DOHH2 (cell line): ENCODE results near the gene WDR33.

Experiments
- EZH2phosphoT487 ChIP-seq: fragments of 200-600 bp; sonication (generic); IDR thresholded peaks from 2 replicates; pipeline ENCODE4 v1.6.1; 2017; ENCODE audit warnings: borderline replicate concordance, mild to moderate bottlenecking, antibody characterized with exemption, low read length, moderate library complexity, mixed read lengths
- TF ChIP-seq, protein P1 (sequence below): fragments of 200-600 bp; sonication (generic); IDR thresholded peaks from one replicate; pipeline ENCODE4 v1.5.1; 2014; ENCODE audit warnings: antibody characterized with exemption, mild to moderate bottlenecking, low read depth, low read length; ENCODE audit not compliant: poor library complexity, severe bottlenecking

DNA sequence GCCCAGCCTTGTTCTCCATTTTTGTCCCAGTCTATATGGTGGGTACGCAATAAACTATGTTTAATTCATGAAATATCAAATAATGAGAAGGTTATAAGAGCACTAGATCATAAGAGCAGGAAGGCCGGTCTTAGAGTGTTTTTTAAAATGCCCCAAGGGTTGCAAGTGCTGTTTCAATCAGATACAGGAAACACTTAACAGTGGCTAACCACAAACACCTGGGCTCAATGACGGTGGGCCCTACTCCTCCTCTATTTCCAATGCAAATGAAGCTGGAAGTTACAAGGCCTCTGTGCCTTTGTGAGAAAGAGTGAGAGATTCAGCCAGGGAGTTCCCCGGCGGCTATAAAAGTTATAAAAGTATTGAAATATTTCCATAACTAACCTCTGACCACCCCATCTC lies 18.9 kb upstream of the WDR33 start:
- TF ChIP-seq, protein P1, sequence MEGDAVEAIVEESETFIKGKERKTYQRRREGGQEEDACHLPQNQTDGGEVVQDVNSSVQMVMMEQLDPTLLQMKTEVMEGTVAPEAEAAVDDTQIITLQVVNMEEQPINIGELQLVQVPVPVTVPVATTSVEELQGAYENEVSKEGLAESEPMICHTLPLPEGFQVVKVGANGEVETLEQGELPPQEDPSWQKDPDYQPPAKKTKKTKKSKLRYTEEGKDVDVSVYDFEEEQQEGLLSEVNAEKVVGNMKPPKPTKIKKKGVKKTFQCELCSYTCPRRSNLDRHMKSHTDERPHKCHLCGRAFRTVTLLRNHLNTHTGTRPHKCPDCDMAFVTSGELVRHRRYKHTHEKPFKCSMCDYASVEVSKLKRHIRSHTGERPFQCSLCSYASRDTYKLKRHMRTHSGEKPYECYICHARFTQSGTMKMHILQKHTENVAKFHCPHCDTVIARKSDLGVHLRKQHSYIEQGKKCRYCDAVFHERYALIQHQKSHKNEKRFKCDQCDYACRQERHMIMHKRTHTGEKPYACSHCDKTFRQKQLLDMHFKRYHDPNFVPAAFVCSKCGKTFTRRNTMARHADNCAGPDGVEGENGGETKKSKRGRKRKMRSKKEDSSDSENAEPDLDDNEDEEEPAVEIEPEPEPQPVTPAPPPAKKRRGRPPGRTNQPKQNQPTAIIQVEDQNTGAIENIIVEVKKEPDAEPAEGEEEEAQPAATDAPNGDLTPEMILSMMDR, result no peak
- no peak for TF ChIP-seq EZH2phosphoT487
